SK-N-MC (cell line): Measurements from ENCODE around the gene CLN6.

Source experiments
- DNase-seq: peaks from one replicate; pipeline ENCODE4 v3.0.0-alpha.2; 2011; ENCODE audit warnings: low read depth, low spot score
- H3K27ac ChIP-seq: fragments of 200-600 bp; sonication (generic); 2 replicates; pipeline ENCODE4 v1.5.1; 2016; ENCODE audit warnings: mixed run types
- H3K36me3 ChIP-seq: fragments of 200-600 bp; sonication (generic); 2 replicates; pipeline ENCODE4 v1.6.1; 2017; ENCODE audit warnings: antibody characterized with exemption, low read length, mixed read lengths; ENCODE audit not compliant: insufficient read depth
- H3K4me3 ChIP-seq: fragments of 200-600 bp; sonication (generic); 2 replicates; pipeline ENCODE4 v1.5.1; 2016
- H3K9ac ChIP-seq: fragments of 200-600 bp; sonication (generic); 2 replicates; pipeline ENCODE4 v1.8.0; 2017; ENCODE audit warnings: mixed run types, mixed read lengths; ENCODE audit not compliant: insufficient read length
- H3K9me3 ChIP-seq: fragments of 200-600 bp; sonication (generic); 2 replicates; pipeline ENCODE4 v1.6.1; 2017; ENCODE audit warnings: low read depth, mild to moderate bottlenecking, antibody characterized with exemption, low read length, moderate library complexity, mixed read lengths
- EZH2 ChIP-seq: fragments of 200-600 bp; sonication (generic); IDR thresholded peaks from one replicate; pipeline ENCODE4 v1.6.1; 2017; ENCODE audit warnings: antibody characterized with exemption
- FOXP2 ChIP-seq: optimal IDR thresholded peaks from 2 replicates; pipeline ENCODE3; 2011; ENCODE audit warnings: mild to moderate bottlenecking, moderate library complexity; ENCODE audit not compliant: insufficient read depth; ENCODE audit errors: extremely low read length, control extremely low read depth
- POLR2AphosphoS5 ChIP-seq: IDR thresholded peaks from 2 replicates; pipeline ENCODE4 v1.6.1; 2012; ENCODE audit warnings: mild to moderate bottlenecking, low read depth, low read length, borderline replicate concordance

Gene CLN6

DNA sequence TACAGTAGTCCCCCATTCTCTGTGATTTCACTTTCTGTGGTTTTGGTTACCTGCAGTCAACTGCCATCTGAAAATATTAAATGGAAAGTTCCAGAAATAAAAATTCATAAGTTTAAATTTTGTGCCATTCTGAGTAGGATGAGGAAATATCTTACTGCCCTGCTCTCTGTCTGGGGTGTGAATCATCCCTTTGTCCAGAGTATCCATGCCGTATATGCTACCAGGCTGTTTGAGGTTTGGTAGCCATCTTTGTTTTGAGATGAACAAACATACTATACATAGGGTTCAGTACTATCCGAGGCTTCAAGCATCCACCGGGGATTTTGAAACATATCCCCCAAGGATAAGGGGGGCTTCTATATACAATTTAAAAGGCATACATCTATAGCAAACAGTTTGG, 31.7 kb upstream of the CLN6 start:
- Histone ChIP-seq H3K9ac (no peak overlapping the region), H3K27ac (no peak overlapping the region), H3K9me3 (no peaks in the 10 kb centered on the region), H3K36me3 (no peaks in the 10 kb centered on the region), H3K4me3 (no peak overlapping the region)
- TF ChIP-seq EZH2 (no peak), FOXP2 (no peak), POLR2AphosphoS5 (no peak)
- no peak for DNase-seq

DNA sequence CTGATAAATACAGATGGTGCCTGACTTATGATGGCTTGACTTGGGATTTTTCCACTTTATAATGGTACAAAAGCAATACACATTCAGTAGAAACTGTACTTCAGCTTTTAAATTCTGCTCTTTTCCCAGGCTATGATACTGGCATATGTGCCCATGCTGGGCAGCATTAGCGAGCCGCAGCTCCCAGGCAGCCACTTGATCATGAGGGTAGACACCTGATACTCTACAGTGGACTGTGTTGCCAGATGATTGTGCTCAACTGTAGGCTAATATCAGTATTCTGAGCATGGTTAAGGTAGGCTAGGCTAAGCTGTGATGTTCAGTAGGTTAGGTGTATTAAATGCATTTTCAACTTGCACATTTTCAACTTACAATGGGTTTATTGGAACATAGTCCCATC, 30.4 kb upstream of the CLN6 start:
- H3K4me3 ChIP-seq: no peak overlapping the region
- no peak overlapping the region for H3K27ac ChIP-seq
- TF ChIP-seq POLR2AphosphoS5 (no peak), FOXP2 (no peak), EZH2 (no peak)
- DNase-seq: no peak
- no peaks in the 10 kb centered on the region for H3K36me3 ChIP-seq
- no peak overlapping the region for H3K9ac ChIP-seq
- no peaks in the 10 kb centered on the region for H3K9me3 ChIP-seq

DNA sequence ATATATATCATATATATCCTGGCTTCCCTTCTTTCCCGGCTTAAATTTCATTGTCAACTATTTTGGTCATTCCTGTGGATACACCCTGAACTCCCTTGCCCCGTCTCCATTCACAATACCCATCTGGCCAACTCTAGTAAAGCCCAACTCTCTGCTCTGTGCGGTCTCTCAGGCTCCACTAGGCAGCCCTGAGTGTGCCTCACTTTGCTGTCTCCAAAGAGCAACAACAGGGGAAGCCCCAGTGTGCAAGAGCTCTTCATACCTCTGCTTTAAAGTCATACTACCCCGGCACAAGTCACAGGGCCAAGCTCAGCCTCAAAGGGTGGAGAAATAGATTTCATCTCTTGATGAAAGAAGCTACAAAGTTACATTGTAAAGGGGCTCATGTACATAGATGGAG, 29.2 kb upstream of the CLN6 start:
- TF ChIP-seq FOXP2 (no peak), POLR2AphosphoS5 (no peak), EZH2 (no peak)
- Histone ChIP-seq H3K9me3 (no peaks in the 10 kb centered on the region), H3K4me3 (no peak overlapping the region), H3K36me3 (no peaks in the 10 kb centered on the region), H3K9ac (no peak overlapping the region), H3K27ac (no peak overlapping the region)
- no peak for DNase-seq

DNA sequence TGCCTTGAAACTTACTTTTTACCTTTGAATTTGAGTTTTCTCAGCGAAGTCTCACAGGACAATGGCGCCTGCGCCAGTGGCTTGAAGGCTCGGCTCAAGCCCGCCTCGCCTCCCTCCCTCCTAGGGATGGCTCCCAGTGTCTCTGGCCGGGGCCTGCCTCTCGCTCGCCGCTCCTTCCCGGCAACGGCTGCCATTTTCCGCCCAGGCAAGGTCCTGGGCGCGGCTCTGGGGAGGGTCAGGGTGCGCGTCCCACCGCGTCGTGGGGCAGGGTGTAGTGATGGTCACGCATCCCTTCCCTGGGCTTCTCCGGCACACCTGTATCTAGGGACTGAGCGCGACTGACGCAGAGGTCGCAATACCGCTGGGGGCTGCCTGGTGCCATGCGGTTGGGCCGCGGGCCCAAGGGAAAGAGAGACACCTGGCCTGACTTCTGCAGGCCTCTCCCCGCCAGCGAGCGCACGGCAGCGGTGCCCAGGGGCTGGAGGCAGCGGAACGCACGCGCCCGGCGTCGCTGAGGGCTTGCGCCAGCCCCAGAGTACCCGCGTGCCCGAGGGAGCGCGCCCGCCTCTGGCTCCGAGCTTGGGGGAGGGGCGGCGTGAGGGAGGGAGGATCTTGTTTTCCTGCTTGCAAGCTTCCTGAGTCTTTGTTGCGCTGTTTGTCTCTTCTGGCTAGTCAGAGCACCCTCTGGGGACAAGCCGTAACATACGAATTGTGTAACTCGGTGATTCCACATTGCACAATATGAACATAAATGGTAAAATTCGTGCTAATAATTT, 27.3 kb upstream of the CLN6 start:
- H3K27ac ChIP-seq: no peak overlapping the region
- no peak for DNase-seq
- no peak for TF ChIP-seq FOXP2
- TF ChIP-seq EZH2: no peak
- no peak for TF ChIP-seq POLR2AphosphoS5
- H3K9me3 ChIP-seq: no peaks in the 10 kb centered on the region
- no peaks in the 10 kb centered on the region for H3K36me3 ChIP-seq
- no peak overlapping the region for H3K9ac ChIP-seq
- no peak overlapping the region for H3K4me3 ChIP-seq

DNA sequence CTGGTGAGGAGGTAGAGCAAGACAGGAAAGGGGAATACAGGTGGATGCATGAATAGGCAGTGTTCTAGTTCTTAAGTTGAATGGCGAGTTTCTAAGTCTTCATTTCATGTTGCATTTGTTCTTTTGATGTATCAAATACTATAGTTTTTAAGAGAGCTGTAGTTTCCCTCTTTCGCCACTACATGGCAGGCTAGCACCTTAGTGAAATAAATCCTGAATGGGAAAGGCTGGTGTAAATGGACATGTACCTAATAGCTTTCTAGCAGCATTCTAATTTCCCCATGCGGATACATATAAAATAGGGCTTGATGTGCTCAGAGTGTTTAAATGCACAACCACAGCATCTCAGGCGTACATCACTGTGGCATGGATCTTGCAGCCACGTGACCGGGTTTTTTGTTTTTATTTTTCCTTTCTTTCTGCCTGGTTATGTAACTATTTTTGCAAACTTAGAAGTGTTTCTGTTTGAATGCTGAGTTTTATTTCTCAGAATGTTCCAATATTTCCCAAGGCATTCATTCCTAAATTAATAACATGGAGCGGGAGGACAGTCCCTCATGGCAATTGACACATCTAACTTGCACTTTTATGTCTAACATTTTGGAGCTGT, 23.5 kb upstream of the CLN6 start:
- peak; percentile 73 for DNase-seq
- Histone ChIP-seq H3K9me3 (no peaks in the 10 kb centered on the region), H3K27ac (no peak overlapping the region), H3K9ac (no peak overlapping the region), H3K4me3 (no peak overlapping the region), H3K36me3 (no peaks in the 10 kb centered on the region)
- TF ChIP-seq POLR2AphosphoS5 (no peak), EZH2 (no peak)

DNA sequence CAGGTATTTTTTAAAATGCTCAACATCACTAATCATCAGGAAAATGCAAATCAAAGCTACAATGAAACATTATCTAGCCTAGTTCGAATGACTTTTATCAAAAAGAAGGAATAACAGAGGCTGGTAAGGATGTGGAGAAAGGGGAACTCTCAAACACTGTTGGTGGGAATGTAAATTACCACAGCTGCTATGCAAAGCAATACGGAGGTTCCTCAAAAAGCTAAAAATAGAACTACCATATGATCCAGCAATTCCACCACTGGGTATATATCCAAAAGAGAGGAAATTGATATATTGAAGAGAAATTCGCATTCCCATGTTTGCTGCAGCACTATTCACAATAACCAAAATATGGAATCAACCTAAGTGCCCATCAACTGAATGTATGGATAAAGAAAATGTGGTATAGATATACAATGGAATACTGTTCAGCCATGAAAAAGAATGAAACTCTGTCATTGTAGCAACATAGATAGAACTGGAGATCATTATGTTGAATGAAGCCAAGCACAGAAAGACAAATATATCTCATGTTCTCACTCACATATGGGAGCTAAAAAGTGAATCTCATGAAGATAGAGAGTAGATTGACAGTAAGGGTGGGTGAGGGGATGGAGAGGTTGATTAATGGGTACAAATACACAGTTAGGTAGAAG, 19.7 kb upstream of the CLN6 start:
- Histone ChIP-seq H3K36me3 (no peaks in the 10 kb centered on the region), H3K9ac (no peak overlapping the region), H3K4me3 (no peak overlapping the region), H3K9me3 (no peaks in the 10 kb centered on the region), H3K27ac (no peak overlapping the region)
- TF ChIP-seq EZH2: no peak
- no peak for TF ChIP-seq FOXP2
- TF ChIP-seq POLR2AphosphoS5: no peak
- DNase-seq: no peak

DNA sequence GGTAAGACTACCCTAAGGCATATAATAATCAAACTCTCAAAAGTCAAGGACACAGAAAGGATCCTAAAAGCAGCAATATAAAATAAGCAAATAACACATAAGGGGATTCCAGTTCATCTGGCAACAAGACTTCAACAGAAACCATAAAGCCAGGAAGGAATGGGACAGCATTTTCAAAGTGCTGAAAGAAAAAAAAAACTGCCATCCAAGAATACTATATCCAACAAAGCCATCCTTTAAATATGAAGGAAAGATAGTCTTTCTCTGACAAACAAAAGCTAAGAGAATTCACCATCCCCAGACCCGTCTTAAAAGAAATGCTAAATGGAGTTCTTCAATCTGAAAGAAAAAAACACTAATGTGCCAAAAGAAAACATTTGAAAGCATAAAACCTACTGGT, 14.7 kb upstream of the CLN6 start:
- TF ChIP-seq POLR2AphosphoS5 (no peak), EZH2 (no peak), FOXP2 (no peak)
- H3K9ac ChIP-seq: no peak overlapping the region
- H3K36me3 ChIP-seq: no peaks in the 10 kb centered on the region
- no peaks in the 10 kb centered on the region; the same call in 1 of the 2 replicates for H3K9me3 ChIP-seq
- DNase-seq: no peak
- no peak overlapping the region for H3K4me3 ChIP-seq
- H3K27ac ChIP-seq: no peak overlapping the region

DNA sequence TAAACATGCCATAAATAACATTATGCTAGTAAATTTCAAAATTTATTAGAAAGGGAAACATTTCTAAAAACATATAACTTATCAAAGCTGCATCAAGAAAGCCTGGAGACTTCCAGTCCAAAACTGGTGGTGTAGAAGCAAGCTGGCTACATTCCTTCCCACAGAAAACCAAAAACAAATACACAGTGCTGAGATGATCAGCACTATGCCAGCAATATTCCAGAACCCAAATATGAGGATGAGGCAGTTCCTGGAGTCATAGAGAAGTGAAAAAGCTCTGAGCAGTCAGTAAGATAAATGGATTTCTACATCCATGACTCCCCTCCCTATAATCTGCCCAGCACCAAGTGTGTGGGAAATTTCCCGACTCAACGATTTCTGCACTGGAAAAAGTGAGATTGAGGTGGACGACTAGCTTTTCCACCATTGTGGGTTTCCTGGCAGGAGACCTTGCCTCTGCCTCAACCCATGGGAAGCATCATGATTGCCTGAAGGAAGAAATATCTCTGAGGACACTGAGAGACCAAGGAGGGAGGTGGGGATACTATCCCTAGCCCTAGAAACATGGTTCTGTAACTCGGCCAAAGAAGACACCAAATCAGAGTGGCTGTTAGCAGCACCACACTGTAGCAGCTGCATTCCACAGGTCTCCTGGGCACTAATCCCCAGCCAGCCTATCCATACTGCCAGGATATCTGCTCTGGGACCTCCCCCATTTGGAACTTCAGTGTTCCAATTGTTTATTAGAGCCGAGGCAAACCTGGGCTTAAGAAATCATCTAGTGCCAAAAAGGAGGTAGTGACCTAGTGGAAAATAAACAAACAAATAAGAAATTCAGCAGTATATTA, 11.8 kb upstream of the CLN6 start:
- Histone ChIP-seq H3K27ac (no peak overlapping the region), H3K9me3 (no peaks in the 10 kb centered on the region; the same call in 1 of the 2 replicates), H3K36me3 (no peaks in the 10 kb centered on the region), H3K9ac (no peak overlapping the region), H3K4me3 (no peak overlapping the region)
- TF ChIP-seq EZH2: no peak
- TF ChIP-seq POLR2AphosphoS5: no peak
- no peak for TF ChIP-seq FOXP2
- DNase-seq: no peak
